MCF 10A (cell line): ENCODE results near the gene MPP2. TPM values are rescaled to one million over a fixed set of nuclear protein-coding genes. Genes with fewer than 3 reads are reported as not detected.

Experiments
- BruUV-seq: library from RNA; stranded (reverse); fragments of 400-500 nt; replicated peaks from 2 replicates; lab custom pipeline; 2021; lab: Mats Ljungman, UMichigan
- CTCF ChIA-PET: fragments of 300-600 bp; sonication (Branson Sonifier 250); formaldehyde crosslinking; extraction: SDS; loops from one replicate; lab custom pipeline; 2021; ENCODE audit warnings: antibody characterized with exemption, inconsistent platforms; lab: Yijun Ruan, JAX
- POLR2A ChIA-PET: fragments of 300-600, 350-650 bp; sonication (Branson Sonifier 250); formaldehyde crosslinking; extraction: SDS; loops from one replicate; lab custom pipeline; 2020; ENCODE audit warnings: antibody characterized with exemption, inconsistent platforms; lab: Yijun Ruan, JAX
- DNase-seq: peaks from one replicate; pipeline ENCODE4 v3.0.0-alpha.2; 2018; ENCODE audit not compliant: unreplicated experiment
- H3K27ac Mint-ChIP-seq: one replicate; pipeline ENCODE4 v1.8.0; 2022; ENCODE audit warnings: mild to moderate bottlenecking, low read depth, mixed read lengths; ENCODE audit not compliant: unreplicated experiment
- H3K27me3 Mint-ChIP-seq: one replicate; pipeline ENCODE4 v1.8.0; 2022; ENCODE audit warnings: mixed read lengths; ENCODE audit not compliant: insufficient read depth, unreplicated experiment
- H3K36me3 Mint-ChIP-seq: one replicate; pipeline ENCODE4 v1.8.0; 2022; ENCODE audit warnings: mild to moderate bottlenecking, moderate library complexity, mixed read lengths; ENCODE audit not compliant: insufficient read depth, unreplicated experiment
- H3K4me1 Mint-ChIP-seq: one replicate; pipeline ENCODE4 v1.8.0; 2022; ENCODE audit warnings: mixed read lengths; ENCODE audit not compliant: insufficient read depth, unreplicated experiment
- H3K4me3 Mint-ChIP-seq: one replicate; pipeline ENCODE4 v1.8.0; 2022; ENCODE audit warnings: mild to moderate bottlenecking, moderate library complexity, mixed read lengths; ENCODE audit not compliant: unreplicated experiment
- H3K9me3 Mint-ChIP-seq: one replicate; pipeline ENCODE4 v1.8.0; 2022; ENCODE audit warnings: mixed read lengths; ENCODE audit not compliant: unreplicated experiment
- CTCF ChIP-seq: fragments of 200-600 bp; IDR thresholded peaks from one replicate; pipeline ENCODE4 v1.8.0; 2022; ENCODE audit warnings: antibody characterized with exemption, mild to moderate bottlenecking; ENCODE audit not compliant: unreplicated experiment
- intact Hi-C: fragments of 100-400 bp; cut with micrococcal nuclease; formaldehyde crosslinking; loops from 2 replicates; pipeline ENCODE4 v1.14.1; 2022
- total RNA-seq: library from RNA; stranded (reverse); gene quantifications from 2 replicates; pipeline ENCODE4 v1.2.3, GENCODE V29; 2022

The MPP2 gene
- total RNA-seq, 1 experiment from 2014 or later, result not detected

- intact Hi-C loops, result no loop called here
- Mint-ChIP-seq H3K4me1 (no peaks in the 10 kb centered on the region), H3K36me3 (no peaks in the 10 kb centered on the region), H3K4me3 (no peak overlapping the region), H3K9me3 (no peaks in the 10 kb centered on the region), H3K27ac (no peak overlapping the region), H3K27me3 (peaks cover 71% of the 10 kb centered on the region)
- no peak for TF ChIP-seq CTCF
- no TSS peak for BruUV-seq
- CTCF ChIA-PET, result interaction anchor here (3.0 kb wide), 1 partner anchor 49 kb away, joined by 8 read pairs; no protein-coding TSS in a partner anchor
- no peak for DNase-seq
- POLR2A ChIA-PET, result interaction anchor here (0.6 kb wide), 1 partner anchor 261 kb away, joined by 4 read pairs; no protein-coding TSS in a partner anchor
These were observed 19.9 kb upstream of the MPP2 start for GRCh38 chr17:43927060-43927864.

GRCh38 chr17:43924558-43924957 lies 17.2 kb upstream of the MPP2 start:
- H3K27me3 Mint-ChIP-seq, result peaks cover 69% of the 10 kb centered on the region
- intact Hi-C loops, result no loop called here
- H3K4me3 Mint-ChIP-seq, result no peak overlapping the region
- DNase-seq, result no peak
- CTCF ChIA-PET, result interaction anchor here (0.6 to 3.4 kb wide), 4 partner anchors 14 to 66 kb away, joined by 4 to 11 read pairs (median 7); no protein-coding TSS in a partner anchor
- H3K9me3 Mint-ChIP-seq, result no peaks in the 10 kb centered on the region
- H3K4me1 Mint-ChIP-seq, result no peaks in the 10 kb centered on the region
- no peak overlapping the region for H3K27ac Mint-ChIP-seq
- POLR2A ChIA-PET, result interaction anchor here (0.9 kb wide), 1 partner anchor 13 kb away, joined by 3 read pairs; no protein-coding TSS in a partner anchor
- no TSS peak for BruUV-seq
- H3K36me3 Mint-ChIP-seq, result no peaks in the 10 kb centered on the region
- TF ChIP-seq CTCF, result no peak

- Mint-ChIP-seq H3K27ac (no peak overlapping the region), H3K36me3 (no peaks in the 10 kb centered on the region), H3K9me3 (no peaks in the 10 kb centered on the region), H3K4me1 (no peaks in the 10 kb centered on the region), H3K4me3 (no peak overlapping the region), H3K27me3 (peaks cover 31% of the 10 kb centered on the region)
- POLR2A ChIA-PET, result no interaction called here
- no TSS peak for BruUV-seq
- intact Hi-C loops, result no loop called here
- no peak for TF ChIP-seq CTCF
- DNase-seq, result no peak
- CTCF ChIA-PET, result interaction anchor here (0.6 to 1.0 kb wide), 3 partner anchors 11 to 201 kb away, joined by 3 read pairs; no protein-coding TSS in a partner anchor
These were observed 13.3 kb upstream of the MPP2 start for GRCh38 chr17:43920500-43921095.

- intact Hi-C loops, result no loop called here
- H3K4me3 Mint-ChIP-seq, result no peak overlapping the region
- H3K27me3 Mint-ChIP-seq, result peaks cover 12% of the 10 kb centered on the region
- TF ChIP-seq CTCF, result no peak
- no peaks in the 10 kb centered on the region for H3K4me1 Mint-ChIP-seq
- H3K36me3 Mint-ChIP-seq, result no peaks in the 10 kb centered on the region
- ChIA-PET CTCF (interaction anchor here (0.5 kb wide), 1 partner anchor 83 kb away, joined by 3 read pairs; no protein-coding TSS in a partner anchor), POLR2A (no interaction called here)
- no peaks in the 10 kb centered on the region for H3K9me3 Mint-ChIP-seq
- H3K27ac Mint-ChIP-seq, result no peak overlapping the region
- BruUV-seq, result no TSS peak
- no peak for DNase-seq
These were observed 10.7 kb upstream of the MPP2 start for GRCh38 chr17:43918026-43918389.
